GM12873 (cell line): ENCODE results near the gene TNRC6B.

Experiments used
- CTCF ChIP-seq: IDR thresholded peaks from 2 replicates; pipeline ENCODE4 v1.5.1; 2012; ENCODE audit warnings: low read depth, mild to moderate bottlenecking, moderate library complexity, low read length, control low read depth; ENCODE audit not compliant: insufficient read depth; ENCODE audit errors: missing control alignments

TNRC6B gene

GRCh38 chr22:40234658-40235057 lies 56.9 kb downstream of the TNRC6B start:
- no peak for TF ChIP-seq CTCF

- TF ChIP-seq CTCF = no peak
These were observed 57.6 kb downstream of the TNRC6B start for GRCh38 chr22:40235308-40235707.

- no peak for TF ChIP-seq CTCF
These were observed 58.5 kb downstream of the TNRC6B start for GRCh38 chr22:40236131-40236665.

- no peak for TF ChIP-seq CTCF
These were observed 59.5 kb downstream of the TNRC6B start for GRCh38 chr22:40237241-40237640.

- no peak for TF ChIP-seq CTCF
These were observed 60.2 kb downstream of the TNRC6B start for GRCh38 chr22:40237788-40238424.

- no peak for TF ChIP-seq CTCF
These were observed 61.0 kb downstream of the TNRC6B start for GRCh38 chr22:40238425-40239344.

GRCh38 chr22:40239345-40239683 lies 61.6 kb downstream of the TNRC6B start:
- no peak for TF ChIP-seq CTCF
